HG03025 (cell line): ENCODE measurements around the gene KIF7.
"Not testable (repeated sequence)": the region's sequence is repeated elsewhere in the genome, so short reads cannot be mapped to it uniquely, and the experiment has no call there.

Source experiments
- ATAC-seq: cut with Tn5 transposase; IDR thresholded peaks from one replicate; pipeline ENCODE4 v1.9.1; 2021; ENCODE audit warnings: mild to moderate bottlenecking, moderate library complexity; ENCODE audit not compliant: unreplicated experiment, low FRiP score

KIF7 gene

DNA sequence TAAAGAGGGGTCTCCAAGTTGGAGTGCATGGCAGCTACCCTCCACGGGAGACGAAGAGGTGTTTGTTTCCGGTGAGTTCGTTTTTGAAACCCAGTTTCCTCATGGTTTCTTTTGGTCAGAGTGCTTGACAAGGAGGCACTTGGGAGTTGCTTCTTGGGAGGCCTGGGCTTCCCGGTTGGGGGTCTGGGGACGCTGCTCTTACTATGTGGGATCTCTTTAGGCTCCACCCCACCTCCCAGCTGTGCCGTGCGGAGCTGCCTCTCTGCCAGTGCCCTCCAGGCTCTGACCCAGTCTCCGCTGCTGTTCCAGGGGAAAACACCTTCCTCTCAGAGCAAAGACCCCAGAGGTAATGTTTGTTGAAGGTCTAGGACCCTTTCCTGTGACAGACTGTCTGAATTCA lies 29.6 kb downstream of the KIF7 start:
- no peak for ATAC-seq

DNA sequence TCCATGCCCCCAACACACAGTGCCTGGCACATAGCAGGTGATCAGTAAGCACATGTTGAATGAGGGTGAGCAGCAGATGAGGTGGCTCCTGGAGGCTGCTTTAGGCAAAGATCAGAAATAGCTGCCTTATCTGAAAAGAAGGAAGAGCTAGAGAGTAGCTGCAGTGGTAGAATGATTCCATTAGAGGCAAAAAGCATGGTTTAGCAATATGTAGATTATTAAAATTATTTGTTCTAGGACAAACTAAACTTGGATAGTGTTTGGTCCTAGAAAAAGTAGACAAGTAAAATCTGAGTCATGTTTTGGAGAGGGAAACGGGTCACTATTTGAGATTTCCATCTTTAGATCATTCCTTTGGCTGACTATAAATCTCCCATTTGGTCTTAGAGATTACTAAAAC lies 32.1 kb downstream of the KIF7 start:
- ATAC-seq: no peak

- no peak for ATAC-seq
Measured at GRCh38 chr15:89621547-89621946, 33.7 kb downstream of the KIF7 start.

DNA sequence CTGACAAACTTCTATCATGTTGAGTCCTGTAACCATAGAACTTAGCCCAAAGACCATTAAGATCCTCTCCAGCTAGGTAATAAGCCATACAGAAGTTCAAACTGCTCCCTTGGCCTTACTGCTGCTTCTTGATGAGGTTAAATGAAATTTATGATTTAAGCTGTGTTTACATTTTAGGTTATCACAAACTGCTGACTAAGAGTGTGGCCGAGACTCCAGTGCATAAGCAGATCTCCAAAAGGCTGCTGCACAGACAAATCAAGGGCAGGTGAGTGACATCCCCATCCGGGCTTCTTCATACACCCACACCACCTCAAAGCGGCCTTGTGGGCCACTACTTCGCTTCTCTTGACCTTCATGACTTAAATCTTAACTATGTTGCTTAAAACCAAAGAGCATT lies 39.0 kb downstream of the KIF7 start:
- no peak for ATAC-seq

GRCh38 chr15:89615135-89615534 lies 40.1 kb downstream of the KIF7 start:
- no peak for ATAC-seq

DNA sequence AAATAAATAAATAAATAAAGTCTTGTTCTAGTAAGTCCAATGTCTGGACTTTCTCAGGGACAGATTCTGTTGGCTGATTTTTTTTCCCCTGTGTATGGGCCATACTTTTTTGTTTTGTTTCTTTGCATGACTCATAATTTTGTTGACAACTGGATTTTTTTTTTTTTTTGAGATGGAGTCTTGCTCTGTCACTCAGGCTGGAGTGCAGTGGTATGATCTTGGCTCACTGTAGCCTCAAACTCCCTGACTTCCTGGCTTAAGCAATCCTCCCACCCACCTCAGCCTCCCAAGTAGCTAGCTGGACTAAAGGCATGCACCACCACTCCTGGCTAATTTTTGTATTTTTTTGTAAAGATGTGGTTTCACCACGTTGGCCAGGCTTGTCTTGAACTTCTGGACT lies 41.1 kb downstream of the KIF7 start:
- ATAC-seq: no peak

DNA sequence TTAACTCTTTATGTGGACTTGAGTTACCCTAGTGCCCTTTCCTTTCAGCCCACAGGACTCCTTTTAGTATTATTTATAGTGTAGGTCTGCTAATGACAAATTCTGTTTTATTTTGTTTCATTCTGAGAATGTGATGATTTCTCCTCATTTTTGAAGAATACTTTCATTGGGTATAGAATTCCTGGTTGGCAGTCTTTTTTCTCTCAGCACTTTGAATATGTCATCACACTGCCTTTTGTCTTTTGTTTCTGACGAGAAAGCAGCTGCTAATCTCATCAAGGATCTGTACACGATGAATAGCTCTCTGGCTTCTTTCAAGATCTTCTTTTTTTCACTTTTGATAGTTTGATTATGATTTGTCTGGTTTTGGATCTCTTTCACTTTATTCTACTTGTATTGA lies 42.2 kb downstream of the KIF7 start:
- no peak for ATAC-seq

GRCh38 chr15:89611317-89611716 lies 44.0 kb downstream of the KIF7 start:
- ATAC-seq: no peak

DNA sequence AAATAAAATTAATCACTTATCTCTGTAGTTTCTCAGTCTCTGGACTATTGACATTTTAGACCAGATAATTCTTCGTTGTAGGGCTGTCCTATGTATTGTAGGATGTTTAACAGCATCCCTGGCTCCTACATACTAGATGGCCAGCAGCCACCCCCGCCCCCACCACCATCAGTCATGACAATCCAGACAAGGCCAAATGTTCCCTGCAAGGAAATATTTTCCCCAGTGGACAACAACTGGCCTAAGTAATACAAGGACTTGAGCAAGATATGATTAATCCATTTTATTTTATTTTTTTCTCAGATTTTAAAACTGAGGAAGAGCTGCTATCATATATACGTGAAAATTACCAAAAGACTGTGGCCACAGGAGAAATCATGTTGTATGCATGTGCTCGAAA lies 56.2 kb downstream of the KIF7 start:
- ATAC-seq: no peak

GRCh38 chr15:89593018-89593417 lies 62.2 kb downstream of the KIF7 start:
- ATAC-seq: no peak

DNA sequence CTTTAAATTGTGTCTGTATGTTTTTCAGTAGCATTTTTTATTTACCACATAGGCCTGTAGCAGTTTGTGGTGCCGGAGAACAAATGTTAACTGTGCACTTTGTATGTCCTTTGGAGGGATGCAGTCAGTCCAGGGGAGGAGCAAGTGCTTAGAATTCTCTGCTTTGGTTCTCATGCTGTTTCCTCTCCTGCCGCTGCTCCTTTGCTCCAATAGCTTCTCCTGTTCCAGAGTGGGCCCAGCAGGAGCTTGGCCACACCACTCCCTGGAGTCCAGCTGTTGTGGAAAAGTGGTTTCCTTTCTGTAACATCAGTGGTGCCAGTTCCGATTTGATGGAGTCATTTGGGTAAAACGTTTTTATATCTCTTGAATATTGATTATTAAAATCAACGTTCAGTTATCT lies 63.4 kb downstream of the KIF7 start:
- ATAC-seq: no peak

GRCh38 chr15:89587955-89588354 lies 67.3 kb downstream of the KIF7 start:
- no peak for ATAC-seq

DNA sequence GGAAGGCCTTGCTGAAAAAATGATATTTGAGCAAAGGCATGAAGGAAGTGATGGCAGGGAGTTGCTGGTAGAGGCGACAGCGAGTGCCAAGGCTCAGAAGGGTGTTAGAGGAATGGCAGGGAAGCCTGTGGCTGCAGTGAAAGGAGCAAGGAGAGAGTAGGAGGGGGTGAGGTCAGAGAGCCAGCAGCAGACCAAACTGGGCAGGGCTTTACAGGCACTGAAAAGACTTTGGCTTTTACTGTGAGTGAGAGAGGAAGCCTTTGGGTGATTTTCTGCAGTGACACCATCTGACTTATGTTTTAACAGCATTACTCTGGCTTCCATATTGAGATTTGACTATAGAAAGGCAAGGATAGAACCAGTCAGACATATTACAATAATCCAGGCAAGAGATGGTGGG lies 68.6 kb downstream of the KIF7 start:
- ATAC-seq: no peak

DNA sequence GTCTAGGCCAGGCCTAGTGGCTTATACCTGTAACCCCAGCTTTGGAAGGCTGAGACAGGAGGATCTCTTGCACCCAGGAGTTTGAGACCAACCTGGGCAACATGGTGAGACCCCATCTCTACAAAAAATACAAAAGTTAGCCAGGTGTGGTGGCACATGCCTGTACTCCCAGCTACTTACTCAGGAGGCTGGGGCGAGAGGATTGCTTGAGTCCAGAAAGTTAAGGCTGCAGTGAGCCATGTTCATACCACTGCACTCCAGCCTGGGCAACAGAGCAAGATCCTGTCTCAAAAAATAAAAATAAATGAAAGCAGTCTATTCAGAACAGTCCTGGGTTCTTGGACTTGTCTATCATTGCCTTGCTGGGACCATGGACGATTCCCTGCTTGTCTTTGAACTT lies 74.5 kb downstream of the KIF7 start:
- ATAC-seq: not testable (repeated sequence)

- no peak for ATAC-seq
Measured at GRCh38 chr15:89578146-89578545, 77.1 kb downstream of the KIF7 start.
